Trophoblast cell (in vitro differentiated cells and primary cell): ENCODE measurements around the gene PSG3.
A peak's percentile ranks its signal among the peaks of the same experiment; 100 is the strongest.
"Not testable (repeated sequence)": the region's sequence is repeated elsewhere in the genome, so short reads cannot be mapped to it uniquely, and the experiment has no call there.

ENCODE experiments used
- DNase-seq, 2 donors: peaks; one replicate each; pipeline ENCODE4 v3.0.0-alpha.2; 2016
- H2AFZ ChIP-seq: 2 replicates; pipeline ENCODE4 v1.6.1; 2013; ENCODE audit warnings: low read length, moderate library complexity, mild to moderate bottlenecking; ENCODE audit not compliant: insufficient read depth, poor library complexity
- H2AK5ac ChIP-seq: 2 replicates; pipeline ENCODE4 v1.6.1; 2013; ENCODE audit warnings: mild to moderate bottlenecking, low read length
- H2BK120ac ChIP-seq: 2 replicates; pipeline ENCODE4 v1.6.1; 2013; ENCODE audit warnings: low read length, mild to moderate bottlenecking, moderate library complexity; ENCODE audit not compliant: insufficient read depth, poor library complexity
- H2BK12ac ChIP-seq: 2 replicates; pipeline ENCODE4 v1.6.1; 2013; ENCODE audit warnings: mild to moderate bottlenecking, low read length, moderate library complexity
- H2BK5ac ChIP-seq: 2 replicates; pipeline ENCODE4 v1.6.1; 2013; ENCODE audit warnings: low read length, low read depth, moderate library complexity, mild to moderate bottlenecking; ENCODE audit not compliant: poor library complexity
- H3K14ac ChIP-seq: 2 replicates; pipeline ENCODE4 v1.6.1; 2013; ENCODE audit warnings: mild to moderate bottlenecking, low read length
- H3K18ac ChIP-seq: 2 replicates; pipeline ENCODE4 v1.6.1; 2013; ENCODE audit warnings: mild to moderate bottlenecking, low read length
- H3K23ac ChIP-seq: 2 replicates; pipeline ENCODE4 v1.6.1; 2013; ENCODE audit warnings: low read length
- H3K27ac ChIP-seq: 2 replicates; pipeline ENCODE4 v1.5.1; 2013; ENCODE audit warnings: low read depth, mild to moderate bottlenecking, inconsistent platforms, low read length, moderate library complexity
- H3K27me3 ChIP-seq: 2 replicates; pipeline ENCODE4 v1.6.1; 2013; ENCODE audit warnings: inconsistent platforms, mild to moderate bottlenecking, low read length, moderate library complexity; ENCODE audit not compliant: insufficient read depth
- H3K36me3 ChIP-seq, 2 experiments: 1 replicate in 1 of 2; 2 replicates in 1 of 2; pipeline ENCODE4 v1.6.1; 2013; ENCODE audit warnings: low read length in 2 of 2, mild to moderate bottlenecking in 2 of 2, moderate library complexity in 1 of 2; ENCODE audit not compliant: insufficient read depth in 2 of 2, control insufficient read depth in 1 of 2
- H3K4ac ChIP-seq: 2 replicates; pipeline ENCODE4 v1.6.1; 2013; ENCODE audit warnings: low read depth, mild to moderate bottlenecking, low read length, moderate library complexity
- H3K4me1 ChIP-seq, 2 experiments: 1 replicate in 1 of 2; 2 replicates in 1 of 2; pipeline ENCODE4 v1.6.1; 2013; ENCODE audit warnings: low read length in 2 of 2, mild to moderate bottlenecking in 2 of 2, moderate library complexity in 1 of 2; ENCODE audit not compliant: insufficient read depth in 2 of 2, control insufficient read depth in 1 of 2
- H3K4me2 ChIP-seq: 2 replicates; pipeline ENCODE4 v1.6.1; 2013; ENCODE audit warnings: inconsistent platforms, mild to moderate bottlenecking, low read length, moderate library complexity
- H3K4me3 ChIP-seq: 2 replicates; pipeline ENCODE4 v1.5.1; 2013; ENCODE audit warnings: mild to moderate bottlenecking, low read depth, low read length, inconsistent platforms
- H3K79me1 ChIP-seq: one replicate; pipeline ENCODE4 v1.6.1; 2013; ENCODE audit warnings: low read length
- H3K79me2 ChIP-seq: 2 replicates; pipeline ENCODE4 v1.6.1; 2013; ENCODE audit warnings: low read length, mild to moderate bottlenecking; ENCODE audit not compliant: control insufficient read depth, insufficient read depth, poor library complexity
- H3K9ac ChIP-seq: 2 replicates; pipeline ENCODE4 v1.6.1; 2013; ENCODE audit warnings: mild to moderate bottlenecking, low read length
- H3K9me3 ChIP-seq: 2 replicates; pipeline ENCODE4 v1.6.1; 2013; ENCODE audit warnings: low read depth, mild to moderate bottlenecking, control low read depth, inconsistent platforms, low read length; ENCODE audit not compliant: insufficient read depth
- H4K12ac ChIP-seq: 2 replicates; pipeline ENCODE4 v1.6.1; 2013; ENCODE audit warnings: low read depth, mild to moderate bottlenecking, low read length, moderate library complexity
- H4K8ac ChIP-seq: 2 replicates; pipeline ENCODE4 v1.6.1; 2013; ENCODE audit warnings: low read depth, mild to moderate bottlenecking, low read length, moderate library complexity
- H4K91ac ChIP-seq: one replicate; pipeline ENCODE4 v1.6.1; 2013; ENCODE audit warnings: low read depth, mild to moderate bottlenecking, low read length, moderate library complexity
- WGBS: extraction: QIAGEN DNeasy Blood & Tissue Kit; methylation state at CpG from one replicate; pipeline ENCODE4 v1.1.7; 2013; ENCODE audit warnings: missing lambda C conversion rate; ENCODE audit not compliant: insufficient read length, insufficient coverage; ENCODE audit errors: extremely low coverage; 5-methylcytosine and 5-hydroxymethylcytosine counted together

Gene PSG3

GRCh38 chr19:42714000-42714399 is 26.3 kb downstream of the PSG3 start:
- H3K4me3 ChIP-seq, H2AK5ac ChIP-seq, H3K36me3 ChIP-seq, H3K9me3 ChIP-seq, H4K8ac ChIP-seq, H3K4ac ChIP-seq, H4K12ac ChIP-seq, H3K4me2 ChIP-seq, H2BK120ac ChIP-seq, H3K4me1 ChIP-seq, H3K23ac ChIP-seq, H3K79me2 ChIP-seq, H3K27me3 ChIP-seq, H3K9ac ChIP-seq, H3K14ac ChIP-seq, H3K27ac ChIP-seq, H3K79me1 ChIP-seq, H2AFZ ChIP-seq, H4K91ac ChIP-seq, H2BK12ac ChIP-seq, H3K18ac ChIP-seq, H2BK5ac ChIP-seq: not testable (repeated sequence)
- no CpG with 5 or more reads among the region's 1 CpG for WGBS
- peak in 1 of 2 donors; percentile 81 for DNase-seq

- H3K4me3 ChIP-seq, H4K91ac ChIP-seq, H3K9me3 ChIP-seq, H3K23ac ChIP-seq, H3K4me1 ChIP-seq, H2BK5ac ChIP-seq, H3K79me1 ChIP-seq, H3K79me2 ChIP-seq, H2BK120ac ChIP-seq, H3K27me3 ChIP-seq, H2BK12ac ChIP-seq, H3K27ac ChIP-seq, H3K4ac ChIP-seq, H4K12ac ChIP-seq, H3K18ac ChIP-seq, H2AK5ac ChIP-seq, H3K14ac ChIP-seq, H3K36me3 ChIP-seq, H4K8ac ChIP-seq, H2AFZ ChIP-seq, H3K4me2 ChIP-seq, H3K9ac ChIP-seq: not testable (repeated sequence)
- peak in 1 of 2 donors; percentile 57 for DNase-seq
- WGBS = no CpG with 5 or more reads among the region's 6 CpGs
Measured at GRCh38 chr19:42712753-42713152, 27.5 kb downstream of the PSG3 start.

GRCh38 chr19:42710986-42711385 is 29.3 kb downstream of the PSG3 start:
- not testable (repeated sequence) for H3K4ac ChIP-seq, H2BK120ac ChIP-seq, H3K36me3 ChIP-seq, H4K12ac ChIP-seq, H3K27ac ChIP-seq, H2AFZ ChIP-seq, H3K14ac ChIP-seq, H3K4me1 ChIP-seq, H3K4me3 ChIP-seq, H3K9ac ChIP-seq, H3K79me2 ChIP-seq, H2BK5ac ChIP-seq, H4K91ac ChIP-seq, H3K4me2 ChIP-seq, H3K79me1 ChIP-seq, H3K27me3 ChIP-seq, H4K8ac ChIP-seq, H3K23ac ChIP-seq, H2BK12ac ChIP-seq, H3K9me3 ChIP-seq, H3K18ac ChIP-seq, H2AK5ac ChIP-seq
- no CpG with 5 or more reads among the region's 1 CpG for WGBS
- DNase-seq = peak; percentile 85 to 97

GRCh38 chr19:42697884-42698283 is 42.4 kb downstream of the PSG3 start:
- no CpG with 5 or more reads among the region's 22 CpGs for WGBS
- Histone ChIP-seq H3K18ac (no peak overlapping the region), H3K4me2 (no peak overlapping the region), H3K23ac (no peak overlapping the region), H3K79me1 (no peaks in the 10 kb centered on the region), H2BK120ac (no peak overlapping the region), H4K8ac (no peak overlapping the region), H2AK5ac (no peak overlapping the region), H3K14ac (no peak overlapping the region), H3K36me3 (peaks cover 0 to 2% of the 10 kb centered on the region in 2 experiments), H2AFZ (no peak overlapping the region), H3K27ac (no peak overlapping the region), H3K27me3 (no peaks in the 10 kb centered on the region), H3K79me2 (no peaks in the 10 kb centered on the region), H3K4ac (no peak overlapping the region), H3K4me1 (no peaks in the 10 kb centered on the region), H3K9me3 (peaks cover 12% of the 10 kb centered on the region), H3K4me3 (no peak overlapping the region), H2BK5ac (no peak overlapping the region), H4K12ac (no peak overlapping the region), H3K9ac (no peak overlapping the region), H4K91ac (no peak overlapping the region), H2BK12ac (no peak overlapping the region)
- no peak for DNase-seq
